Fibroblast of lung (primary cell): ENCODE data around the gene SCGN.

ENCODE experiments used
- CTCF ChIP-seq, 2 donors: IDR thresholded peaks in 1 of 2; conservative IDR thresholded peaks in 1 of 2; 1 replicate in 1 of 2; 2 replicates in 1 of 2; pipeline ENCODE4 v1.5.1; 2011 to 2012; ENCODE audit warnings: low read length in 2 of 2, control low read depth in 1 of 2, inconsistent platforms in 1 of 2, low read depth in 1 of 2, mild to moderate bottlenecking in 1 of 2
- EZH2 ChIP-seq: IDR thresholded peaks from 2 replicates; pipeline ENCODE4 v1.5.1; 2012; ENCODE audit warnings: low read length, control low read depth, mild to moderate bottlenecking; ENCODE audit errors: missing control alignments

DNA sequence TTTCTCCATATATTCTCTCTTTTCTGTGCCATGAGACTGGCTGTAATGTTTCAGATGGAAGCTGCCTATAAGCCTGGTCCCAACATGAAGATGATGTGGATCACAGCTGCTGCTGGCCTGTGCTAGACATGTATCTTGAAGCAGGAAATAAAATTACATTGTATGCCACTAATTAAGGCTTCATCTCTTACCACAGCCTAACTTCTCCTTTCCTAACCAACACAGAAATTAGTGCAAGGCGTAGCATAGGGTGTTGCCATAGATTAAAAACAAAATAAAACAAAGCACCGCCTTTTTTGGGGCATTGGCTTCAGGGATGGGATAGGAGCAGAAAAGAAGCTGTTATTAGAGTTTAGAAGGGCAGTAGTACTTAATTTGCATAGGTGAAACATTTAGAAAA lies 97.8 kb downstream of the SCGN start:
- TF ChIP-seq CTCF (conservative IDR thresholded peaks at IDR 0.05 in 1 of 2, IDR thresholded peaks at IDR 0.05 in 1 of 2; ENCODE audit: low read depth in 1 of 2, low read length in 2 of 2) = no peak
- no peak for TF ChIP-seq EZH2
